ENCODE measurements around the gene S100A3. TPM values are rescaled to one million over a fixed set of nuclear protein-coding genes. Genes with fewer than 3 reads are reported as not detected.

The S100A3 gene
- total RNA-seq, 2 experiments from 2014 or later = not detected

GRCh38 chr1:153546796-153547559 is 2.1 kb downstream of the S100A3 start:
- H3K9me3 Mint-ChIP-seq = peaks cover 2% of the 10 kb centered on the region
- no peaks in the 10 kb centered on the region for H3K27me3 Mint-ChIP-seq
- H3K27ac Mint-ChIP-seq = no peak overlapping the region
- H3K36me3 Mint-ChIP-seq = peaks cover 22% of the 10 kb centered on the region
- H3K4me1 Mint-ChIP-seq = peaks cover 52% of the 10 kb centered on the region
- no peak for DNase-seq
- no peak overlapping the region for H3K4me3 Mint-ChIP-seq

- DNase-seq = no peak
- peaks cover 58% of the 10 kb centered on the region for H3K4me1 Mint-ChIP-seq
- peaks cover 2% of the 10 kb centered on the region for H3K9me3 Mint-ChIP-seq
- H3K4me3 Mint-ChIP-seq = no peak overlapping the region
- H3K27me3 Mint-ChIP-seq = no peaks in the 10 kb centered on the region
- H3K36me3 Mint-ChIP-seq = peaks cover 22% of the 10 kb centered on the region
- peak overlapping the region; percentile 98 for H3K27ac Mint-ChIP-seq
These were observed 2.7 kb downstream of the S100A3 start for GRCh38 chr1:153546371-153546770.

GRCh38 chr1:153545067-153546055 is 3.7 kb downstream of the S100A3 start, which contains the start of gene S100A4:
S100A4 (minus strand) TSS chr1:153545806; CDS start chr1:153544794, 1,012 bp downstream.
- Mint-ChIP-seq H3K4me1 (peaks cover 65% of the 10 kb centered on the region), H3K36me3 (peaks cover 22% of the 10 kb centered on the region), H3K9me3 (peaks cover 2% of the 10 kb centered on the region), H3K4me3 (peak within 1 kb of the TSS; percentile 82), H3K27ac (peak within 1 kb of the TSS; percentile 98), H3K27me3 (no peaks in the 10 kb centered on the region)
- DNase-seq = peak; percentile 95

DNA sequence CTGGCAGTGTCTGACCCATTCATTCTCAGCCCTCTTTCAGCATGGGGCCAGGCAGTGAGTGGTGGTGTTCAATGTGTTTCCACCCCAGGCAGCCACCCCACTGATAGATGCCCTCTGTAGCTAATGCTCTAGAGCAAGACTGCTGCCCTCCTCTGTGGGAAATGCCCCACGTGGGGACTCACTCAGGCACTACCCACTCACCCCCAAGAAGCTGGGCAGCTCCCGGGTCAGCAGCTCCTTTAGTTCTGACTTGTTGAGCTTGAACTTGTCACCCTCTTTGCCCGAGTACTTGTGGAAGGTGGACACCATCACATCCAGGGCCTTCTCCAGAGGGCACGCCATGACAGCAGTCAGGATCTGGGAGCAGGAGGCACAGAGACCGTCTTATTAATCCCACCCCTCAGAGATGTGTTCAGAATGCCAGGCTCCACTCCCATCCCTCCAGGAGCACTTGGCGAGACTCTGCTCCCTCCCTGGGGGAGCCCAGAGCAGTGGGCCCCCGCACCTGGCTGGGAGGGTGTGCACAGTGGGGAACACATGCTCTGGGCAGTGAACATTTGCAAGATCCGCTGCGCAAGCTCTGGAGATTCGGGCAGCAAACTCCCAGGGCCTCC is 4.5 kb downstream of the S100A3 start:
- Mint-ChIP-seq H3K4me1 (peaks cover 71% of the 10 kb centered on the region), H3K4me3 (peak overlapping the region; percentile 82), H3K27ac (peak overlapping the region; percentile 98), H3K27me3 (no peaks in the 10 kb centered on the region), H3K36me3 (peaks cover 22% of the 10 kb centered on the region), H3K9me3 (peaks cover 2% of the 10 kb centered on the region)
- DNase-seq = no peak

DNA sequence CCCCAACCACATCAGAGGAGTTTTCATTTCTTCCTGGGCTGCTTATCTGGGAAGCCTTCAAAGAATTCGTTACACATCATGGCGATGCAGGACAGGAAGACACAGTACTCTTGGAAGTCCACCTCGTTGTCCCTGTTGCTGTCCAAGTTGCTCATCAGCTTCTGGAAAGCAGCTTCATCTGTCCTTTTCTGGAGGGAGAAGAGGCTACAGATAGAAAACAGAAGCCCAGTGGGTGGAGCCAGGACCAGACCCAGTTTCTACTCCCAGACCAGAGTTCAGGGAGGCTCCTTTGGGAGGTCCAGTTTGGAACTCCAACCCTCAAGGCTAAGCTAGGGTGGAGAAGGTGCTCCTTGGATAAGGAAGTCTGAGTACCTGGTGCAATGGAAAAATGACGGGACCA is 5.3 kb downstream of the S100A3 start:
- no peaks in the 10 kb centered on the region for H3K27me3 Mint-ChIP-seq
- peaks cover 2% of the 10 kb centered on the region for H3K9me3 Mint-ChIP-seq
- peaks cover 72% of the 10 kb centered on the region for H3K4me1 Mint-ChIP-seq
- H3K27ac Mint-ChIP-seq = peak overlapping the region; percentile 98
- peaks cover 22% of the 10 kb centered on the region for H3K36me3 Mint-ChIP-seq
- peak overlapping the region; percentile 27 for H3K4me3 Mint-ChIP-seq
- DNase-seq = no peak

- no peak for DNase-seq
- Mint-ChIP-seq H3K27ac (peak overlapping the region; percentile 98), H3K9me3 (peaks cover 2% of the 10 kb centered on the region), H3K36me3 (peaks cover 22% of the 10 kb centered on the region), H3K4me1 (peaks cover 68% of the 10 kb centered on the region), H3K4me3 (peak overlapping the region; percentile 15), H3K27me3 (no peaks in the 10 kb centered on the region)
These were observed 5.9 kb downstream of the S100A3 start for GRCh38 chr1:153542956-153543711.

DNA sequence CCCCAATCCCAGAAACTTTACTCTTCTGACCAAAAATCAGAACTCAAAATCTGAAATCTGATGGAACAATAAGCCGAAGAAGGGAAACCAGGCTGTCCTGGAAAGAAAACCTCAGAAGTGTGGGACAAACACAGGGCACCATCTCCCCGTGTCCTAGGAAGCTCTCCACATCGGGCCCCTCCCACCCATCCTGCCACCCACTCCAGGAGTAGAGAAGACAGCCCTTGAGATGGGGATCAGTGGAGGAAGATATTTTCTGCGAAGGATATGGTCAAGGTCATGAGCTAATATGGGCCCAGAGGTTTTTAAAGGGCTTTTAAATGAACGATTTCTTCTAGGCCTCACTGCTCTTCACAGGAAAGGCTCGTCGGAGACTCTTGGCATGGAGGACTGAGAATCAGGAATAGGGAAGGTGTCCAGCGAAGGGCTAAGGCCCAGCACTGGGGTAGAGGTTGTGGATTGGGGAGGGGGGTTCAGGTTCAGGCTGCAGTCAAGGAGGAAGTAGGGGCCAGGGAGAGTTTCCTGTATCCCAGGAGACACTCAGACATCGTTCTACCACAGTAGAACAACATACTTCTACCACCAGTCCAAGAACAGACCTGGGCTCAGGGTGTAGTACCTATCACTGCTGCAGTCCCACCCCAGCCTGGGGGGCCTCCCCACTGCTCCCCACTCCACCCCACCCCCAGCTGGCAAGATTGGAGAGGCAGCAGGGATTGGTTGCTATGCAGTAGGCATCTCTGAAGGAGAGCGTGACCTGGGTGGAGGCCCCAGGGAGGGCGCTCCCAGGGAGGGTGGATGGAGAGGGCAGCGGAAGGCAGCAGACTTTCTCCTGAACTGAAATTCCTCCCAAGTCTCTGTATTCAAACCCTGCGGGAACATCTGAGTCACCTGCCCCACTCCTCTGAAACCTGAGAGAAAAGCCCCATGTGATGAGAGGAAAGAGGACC is 7.1 kb downstream of the S100A3 start:
- H3K9me3 Mint-ChIP-seq = peaks cover 2% of the 10 kb centered on the region
- H3K27me3 Mint-ChIP-seq = no peaks in the 10 kb centered on the region
- peaks cover 22% of the 10 kb centered on the region for H3K36me3 Mint-ChIP-seq
- H3K4me3 Mint-ChIP-seq = no peak overlapping the region
- peaks cover 71% of the 10 kb centered on the region for H3K4me1 Mint-ChIP-seq
- H3K27ac Mint-ChIP-seq = peak overlapping the region; percentile 86
- DNase-seq = no peak

DNA sequence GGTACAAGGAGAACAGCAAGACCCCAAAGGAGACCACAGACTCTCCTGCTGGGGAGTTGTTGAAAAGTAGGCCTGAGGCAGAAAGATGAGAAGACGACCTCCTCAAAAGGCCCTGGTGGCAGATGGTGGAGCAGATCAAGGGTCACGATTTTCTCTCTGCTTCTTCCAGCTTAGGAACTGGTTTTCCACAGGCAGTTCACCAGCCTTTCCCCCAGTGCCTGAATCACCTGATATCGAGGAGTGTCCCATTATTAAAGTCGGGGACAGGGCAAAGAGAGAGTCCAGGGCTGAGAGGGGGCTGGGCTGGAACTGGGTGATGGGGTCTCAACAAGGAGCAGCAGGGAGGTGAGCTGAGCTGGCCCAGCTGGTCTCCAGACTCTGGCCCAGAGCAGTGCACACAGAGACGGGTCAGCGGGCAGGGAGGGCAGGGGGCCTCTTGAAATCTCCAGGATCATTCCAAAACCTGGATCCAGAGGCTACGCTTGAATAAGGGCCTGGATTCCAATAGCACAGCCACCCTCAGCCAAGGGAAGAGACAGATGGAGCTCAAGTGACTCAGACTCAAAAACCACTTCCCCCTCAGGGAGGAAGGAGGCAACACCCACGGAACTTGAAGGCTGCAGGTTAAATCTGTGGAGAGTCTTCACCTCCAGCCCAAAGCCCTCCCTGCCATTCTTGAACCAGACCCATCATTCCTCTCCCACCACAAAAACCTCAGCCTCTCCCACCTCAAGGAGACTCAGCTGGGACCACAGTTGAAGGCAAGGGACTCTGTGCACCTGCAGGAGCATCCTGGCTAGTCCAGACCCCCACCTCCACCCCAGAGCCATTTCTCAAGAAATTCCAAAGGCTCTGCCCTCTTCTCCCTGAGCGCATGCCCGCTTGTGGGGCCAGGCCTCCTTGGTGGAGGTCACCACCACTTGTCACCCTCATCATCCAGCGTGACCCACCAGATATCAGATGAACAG is 8.4 kb downstream of the S100A3 start, which contains the start of gene S100A5:
Gene S100A5, minus strand, starts transcription at position 541 of the 968 bp plus-strand sequence. CDS start 743 bp downstream, outside the sequence.
- Mint-ChIP-seq H3K27ac (peak within 1 kb of the TSS; percentile 86), H3K4me3 (peak within 1 kb of the TSS; percentile 65), H3K36me3 (peaks cover 22% of the 10 kb centered on the region), H3K9me3 (peaks cover 2% of the 10 kb centered on the region), H3K27me3 (no peaks in the 10 kb centered on the region), H3K4me1 (peaks cover 72% of the 10 kb centered on the region)
- peak; percentile 52 for DNase-seq

DNA sequence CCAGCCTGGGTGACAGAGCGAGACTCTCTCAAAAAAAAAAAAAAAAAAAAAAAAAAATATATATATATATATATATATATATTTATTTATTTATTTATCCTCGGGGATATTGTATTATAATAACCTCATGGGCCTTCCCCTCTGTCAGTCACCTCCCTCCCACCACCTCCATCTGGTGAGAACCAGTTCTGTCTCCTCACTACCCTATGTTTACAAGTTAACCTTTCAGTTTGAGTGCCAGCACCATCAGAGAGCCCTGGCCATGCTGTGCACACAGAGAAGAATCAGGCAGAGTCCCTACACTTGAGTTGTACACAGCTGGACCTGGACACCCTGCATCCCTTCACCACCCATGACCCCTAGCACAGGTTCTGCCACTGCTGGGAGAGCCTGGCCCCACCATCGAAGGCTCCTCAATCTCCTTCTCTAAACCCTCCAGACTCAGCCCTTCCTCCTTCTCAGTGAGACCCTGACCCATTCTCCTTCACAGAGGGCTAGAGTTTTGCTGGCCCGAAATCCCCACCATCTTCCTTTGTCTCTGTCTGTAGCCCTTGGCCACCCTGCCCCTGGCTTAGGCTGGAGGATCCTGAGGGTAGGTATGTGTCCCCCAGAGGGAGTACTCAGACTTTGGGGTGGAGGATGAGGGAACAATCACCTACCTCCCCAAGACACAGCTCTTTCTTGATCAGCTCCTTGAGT is 9.5 kb downstream of the S100A3 start:
- peaks cover 67% of the 10 kb centered on the region for H3K4me1 Mint-ChIP-seq
- no peak for DNase-seq

GRCh38 chr1:153538315-153538821 is 10.7 kb downstream of the S100A3 start:
- Mint-ChIP-seq H3K27ac (no peak overlapping the region), H3K9me3 (no peaks in the 10 kb centered on the region), H3K4me3 (no peak overlapping the region), H3K4me1 (peaks cover 67% of the 10 kb centered on the region), H3K27me3 (no peaks in the 10 kb centered on the region), H3K36me3 (peaks cover 25% of the 10 kb centered on the region)
- no peak for DNase-seq

More for the DNA sequence above, 9.5 kb downstream of the S100A3 start:
- no peaks in the 10 kb centered on the region for H3K27me3 Mint-ChIP-seq
- peak overlapping the region; percentile 86 for H3K27ac Mint-ChIP-seq
- peaks cover 27% of the 10 kb centered on the region for H3K36me3 Mint-ChIP-seq
- no peak overlapping the region for H3K4me3 Mint-ChIP-seq
- H3K9me3 Mint-ChIP-seq = no peaks in the 10 kb centered on the region

- H3K4me3 Mint-ChIP-seq = no peak overlapping the region
- peak overlapping the region; percentile 99 for H3K27ac Mint-ChIP-seq
- DNase-seq = no peak
- H3K36me3 Mint-ChIP-seq = peaks cover 19% of the 10 kb centered on the region
- H3K27me3 Mint-ChIP-seq = no peaks in the 10 kb centered on the region
- H3K4me1 Mint-ChIP-seq = peaks cover 67% of the 10 kb centered on the region
- no peaks in the 10 kb centered on the region for H3K9me3 Mint-ChIP-seq
These were observed 11.7 kb downstream of the S100A3 start for GRCh38 chr1:153537376-153537730.
